ENCODE results near the gene ADAM12.

DNA sequence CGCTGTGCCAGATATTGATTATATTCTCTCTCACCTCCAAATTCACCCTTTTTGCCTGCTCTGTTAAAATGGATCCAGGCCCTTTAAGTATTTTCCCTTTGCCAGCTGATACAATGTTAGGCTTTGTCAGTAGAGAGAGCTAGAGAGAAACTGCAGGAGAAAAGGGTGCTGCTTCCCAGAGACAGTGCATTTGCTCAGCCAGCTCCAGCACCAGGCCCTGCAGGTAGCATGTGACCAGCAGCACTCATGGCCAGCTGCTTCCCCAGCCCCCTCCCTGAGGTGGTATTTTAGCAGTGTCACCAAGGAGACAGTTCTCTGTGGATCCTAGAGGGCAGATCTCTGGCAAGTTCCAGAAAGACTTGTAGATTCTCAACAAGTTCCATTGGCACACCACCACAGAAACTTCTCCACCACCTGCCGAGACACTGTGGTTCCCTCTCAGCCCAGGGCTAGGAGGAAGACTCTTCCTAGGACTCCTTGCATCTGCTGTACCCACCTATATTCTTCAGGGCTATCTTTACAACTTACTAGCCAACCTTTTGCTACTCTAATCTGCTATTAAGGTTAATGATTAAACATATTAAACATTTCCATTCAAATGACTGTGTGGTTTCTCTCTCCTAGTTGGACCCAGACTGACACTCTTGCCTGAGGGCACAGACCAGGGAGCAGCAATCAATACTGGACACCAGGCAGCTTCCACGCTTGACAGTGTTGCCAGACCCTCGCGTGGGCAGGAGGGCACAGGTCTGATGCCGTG is 35.6 kb upstream of the ADAM12 start:
- no peak for TF ChIP-seq CTCF (IDR thresholded peaks at IDR 0.05; ENCODE audit: poor library complexity, severe bottlenecking)
- no peak for TF ChIP-seq EZH2 (IDR thresholded peaks at IDR 0.05; ENCODE audit: borderline replicate concordance, insufficient read depth, low read length, poor library complexity, severe bottlenecking)
- TF ChIP-seq EP300 (conservative IDR thresholded peaks at IDR 0.05; ENCODE audit: poor library complexity, severe bottlenecking) = no peak
- TF ChIP-seq, protein P1, sequence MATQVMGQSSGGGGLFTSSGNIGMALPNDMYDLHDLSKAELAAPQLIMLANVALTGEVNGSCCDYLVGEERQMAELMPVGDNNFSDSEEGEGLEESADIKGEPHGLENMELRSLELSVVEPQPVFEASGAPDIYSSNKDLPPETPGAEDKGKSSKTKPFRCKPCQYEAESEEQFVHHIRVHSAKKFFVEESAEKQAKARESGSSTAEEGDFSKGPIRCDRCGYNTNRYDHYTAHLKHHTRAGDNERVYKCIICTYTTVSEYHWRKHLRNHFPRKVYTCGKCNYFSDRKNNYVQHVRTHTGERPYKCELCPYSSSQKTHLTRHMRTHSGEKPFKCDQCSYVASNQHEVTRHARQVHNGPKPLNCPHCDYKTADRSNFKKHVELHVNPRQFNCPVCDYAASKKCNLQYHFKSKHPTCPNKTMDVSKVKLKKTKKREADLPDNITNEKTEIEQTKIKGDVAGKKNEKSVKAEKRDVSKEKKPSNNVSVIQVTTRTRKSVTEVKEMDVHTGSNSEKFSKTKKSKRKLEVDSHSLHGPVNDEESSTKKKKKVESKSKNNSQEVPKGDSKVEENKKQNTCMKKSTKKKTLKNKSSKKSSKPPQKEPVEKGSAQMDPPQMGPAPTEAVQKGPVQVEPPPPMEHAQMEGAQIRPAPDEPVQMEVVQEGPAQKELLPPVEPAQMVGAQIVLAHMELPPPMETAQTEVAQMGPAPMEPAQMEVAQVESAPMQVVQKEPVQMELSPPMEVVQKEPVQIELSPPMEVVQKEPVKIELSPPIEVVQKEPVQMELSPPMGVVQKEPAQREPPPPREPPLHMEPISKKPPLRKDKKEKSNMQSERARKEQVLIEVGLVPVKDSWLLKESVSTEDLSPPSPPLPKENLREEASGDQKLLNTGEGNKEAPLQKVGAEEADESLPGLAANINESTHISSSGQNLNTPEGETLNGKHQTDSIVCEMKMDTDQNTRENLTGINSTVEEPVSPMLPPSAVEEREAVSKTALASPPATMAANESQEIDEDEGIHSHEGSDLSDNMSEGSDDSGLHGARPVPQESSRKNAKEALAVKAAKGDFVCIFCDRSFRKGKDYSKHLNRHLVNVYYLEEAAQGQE (IDR thresholded peaks at IDR 0.05; ENCODE audit: borderline replicate concordance) = no peak
